Measurements from ENCODE around the gene STX12.
A peak's percentile ranks its signal among the peaks of the same experiment; 100 is the strongest.
"Not testable (repeated sequence)": the region's sequence is repeated elsewhere in the genome, so short reads cannot be mapped to it uniquely, and the experiment has no call there.

STX12 gene

GRCh38 chr1:27824411-27824810 is 51.4 kb downstream of the STX12 start:
- Histone ChIP-seq H2AFZ (ENCODE audit: low read depth, low read length) (no peak overlapping the region), H3K9me3 (ENCODE audit: insufficient read depth, low read length) (no peaks in the 10 kb centered on the region), H3K4me3 (ENCODE audit: low read length) (no peak overlapping the region), H3K79me2 (ENCODE audit: low read length) (no peaks in the 10 kb centered on the region), H3K36me3 (replicated peaks; ENCODE audit: low read depth, low read length) (peaks cover 6% of the 10 kb centered on the region), H3K4me1 (ENCODE audit: low read length) (no peaks in the 10 kb centered on the region), H3K27ac (ENCODE audit: low read length) (no peak overlapping the region), H3K9ac (ENCODE audit: low read length) (no peak overlapping the region), H3K27me3 (ENCODE audit: low read depth, low read length) (no peaks in the 10 kb centered on the region), H3K4me2 (ENCODE audit: low read length) (no peak overlapping the region), H4K20me1 (ENCODE audit: insufficient read depth, low read length) (no peaks in the 10 kb centered on the region)
- TF ChIP-seq CTCF (IDR thresholded peaks at IDR 0.05; ENCODE audit: low read depth, low read length) (no peak), EZH2phosphoT487 (IDR thresholded peaks at IDR 0.05; ENCODE audit: low read depth) (no peak)

- not testable (repeated sequence) for H3K27me3 ChIP-seq (ENCODE audit: low read depth, low read length); H2AFZ ChIP-seq (ENCODE audit: low read depth, low read length); H3K9me3 ChIP-seq (ENCODE audit: insufficient read depth, low read length); H3K9ac ChIP-seq (ENCODE audit: low read length); H3K27ac ChIP-seq (ENCODE audit: low read length)
- H3K4me1 ChIP-seq (ENCODE audit: low read length), result peaks cover 11% of the 10 kb centered on the region
- H3K4me3 ChIP-seq (ENCODE audit: low read length), result peak overlapping the region; percentile 99
- peaks cover 10% of the 10 kb centered on the region for H3K36me3 ChIP-seq (replicated peaks; ENCODE audit: low read depth, low read length)
- H3K4me2 ChIP-seq (ENCODE audit: low read length), result peak overlapping the region; percentile 47
- peaks cover 11% of the 10 kb centered on the region for H4K20me1 ChIP-seq (ENCODE audit: insufficient read depth, low read length)
- H3K79me2 ChIP-seq (ENCODE audit: low read length), result peaks cover 39% of the 10 kb centered on the region
These were observed 56.4 kb downstream of the STX12 start for GRCh38 chr1:27829339-27829960.

DNA sequence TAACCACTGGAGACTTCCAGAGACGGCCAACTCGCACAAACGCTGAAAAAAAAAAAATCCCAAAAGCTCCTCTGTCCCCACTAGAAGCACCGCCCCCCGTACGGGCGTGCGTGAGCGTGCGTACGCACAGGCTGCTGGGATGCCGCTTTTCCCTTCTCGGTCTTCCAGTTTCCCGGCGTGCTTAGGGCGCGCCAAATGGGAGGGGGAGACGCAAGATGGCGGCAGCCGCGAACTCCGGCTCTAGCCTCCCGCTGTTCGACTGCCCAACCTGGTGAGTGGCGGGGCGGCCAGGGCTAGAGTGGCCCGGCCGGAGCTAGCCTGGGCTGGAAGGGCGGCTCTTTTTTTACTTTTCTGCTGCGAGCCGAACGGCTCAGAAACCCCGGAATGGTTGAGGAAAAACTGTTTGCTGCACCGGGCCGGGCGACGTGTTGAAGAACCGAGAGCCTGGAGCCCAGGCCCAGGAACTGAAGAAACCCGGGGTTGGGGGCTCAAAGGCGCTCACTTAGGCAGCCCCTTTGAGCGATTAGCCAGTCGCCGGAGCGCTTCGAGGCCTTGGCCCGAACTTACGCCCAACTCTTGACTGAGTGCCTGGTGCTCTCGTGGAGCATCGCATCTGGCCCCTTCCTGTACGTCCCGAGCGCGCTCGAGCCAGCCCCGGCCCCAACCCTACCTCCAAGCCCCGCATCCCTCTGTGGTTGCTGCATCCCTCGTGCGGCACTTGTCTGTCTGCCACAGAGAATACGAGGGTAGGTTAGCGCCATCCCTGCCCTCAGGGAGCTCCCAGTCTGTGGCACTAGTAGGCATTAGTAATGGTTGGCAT is 57.8 kb downstream of the STX12 start, which contains the start of gene PPP1R8:
Gene PPP1R8 (plus strand): TSS at position 162 of the 820 bp plus-strand sequence. CDS start 54 bp downstream, at position 216.
- no peaks in the 10 kb centered on the region for H3K27me3 ChIP-seq (ENCODE audit: low read depth, low read length)
- TF ChIP-seq CTCF (IDR thresholded peaks at IDR 0.05; ENCODE audit: low read depth, low read length) (no peak), EZH2phosphoT487 (IDR thresholded peaks at IDR 0.05; ENCODE audit: low read depth) (no peak)
- peaks cover 53% of the 10 kb centered on the region for H3K79me2 ChIP-seq (ENCODE audit: low read length)

GRCh38 chr1:27831568-27832410 is 58.8 kb downstream of the STX12 start:
- no peak for TF ChIP-seq CTCF (IDR thresholded peaks at IDR 0.05; ENCODE audit: low read depth, low read length)
- no peak for TF ChIP-seq EZH2phosphoT487 (IDR thresholded peaks at IDR 0.05; ENCODE audit: low read depth)
- peaks cover 11% of the 10 kb centered on the region for H4K20me1 ChIP-seq (ENCODE audit: insufficient read depth, low read length)
- no peak overlapping the region for H3K27ac ChIP-seq (ENCODE audit: low read length)
- H2AFZ ChIP-seq (ENCODE audit: low read depth, low read length), result no peak overlapping the region
- peaks cover 19% of the 10 kb centered on the region for H3K36me3 ChIP-seq (replicated peaks; ENCODE audit: low read depth, low read length)
- peak overlapping the region; percentile 96 for H3K4me2 ChIP-seq (ENCODE audit: low read length)
- H3K9ac ChIP-seq (ENCODE audit: low read length), result peak overlapping the region; percentile 92
- H3K79me2 ChIP-seq (ENCODE audit: low read length), result peaks cover 59% of the 10 kb centered on the region
- H3K4me3 ChIP-seq (ENCODE audit: low read length), result peak overlapping the region; percentile 99
- no peaks in the 10 kb centered on the region for H3K9me3 ChIP-seq (ENCODE audit: insufficient read depth, low read length)
- H3K27me3 ChIP-seq (ENCODE audit: low read depth, low read length), result no peaks in the 10 kb centered on the region
- peaks cover 11% of the 10 kb centered on the region for H3K4me1 ChIP-seq (ENCODE audit: low read length)

More for the DNA sequence above, 57.8 kb downstream of the STX12 start, which contains the start of gene PPP1R8:
- Histone ChIP-seq H3K4me3 (ENCODE audit: low read length) (peak within 1 kb of the TSS; percentile 99), H3K9me3 (ENCODE audit: insufficient read depth, low read length) (no peaks in the 10 kb centered on the region), H3K4me2 (ENCODE audit: low read length) (peak within 1 kb of the TSS; percentile 96), H3K36me3 (replicated peaks; ENCODE audit: low read depth, low read length) (peaks cover 13% of the 10 kb centered on the region), H3K27ac (ENCODE audit: low read length) (peak within 1 kb of the TSS; percentile 62), H3K4me1 (ENCODE audit: low read length) (peaks cover 11% of the 10 kb centered on the region), H3K9ac (ENCODE audit: low read length) (peak within 1 kb of the TSS; percentile 92), H4K20me1 (ENCODE audit: insufficient read depth, low read length) (peaks cover 11% of the 10 kb centered on the region), H2AFZ (ENCODE audit: low read depth, low read length) (peak within 1 kb of the TSS; percentile 85)

Data from OCI-LY3 (cell line).